ENCODE data around the gene CEACAM8.
A peak's percentile ranks its signal among the peaks of the same experiment; 100 is the strongest.
"Not testable (repeated sequence)": the region's sequence is repeated elsewhere in the genome, so short reads cannot be mapped to it uniquely, and the experiment has no call there.

CEACAM8 gene

DNA sequence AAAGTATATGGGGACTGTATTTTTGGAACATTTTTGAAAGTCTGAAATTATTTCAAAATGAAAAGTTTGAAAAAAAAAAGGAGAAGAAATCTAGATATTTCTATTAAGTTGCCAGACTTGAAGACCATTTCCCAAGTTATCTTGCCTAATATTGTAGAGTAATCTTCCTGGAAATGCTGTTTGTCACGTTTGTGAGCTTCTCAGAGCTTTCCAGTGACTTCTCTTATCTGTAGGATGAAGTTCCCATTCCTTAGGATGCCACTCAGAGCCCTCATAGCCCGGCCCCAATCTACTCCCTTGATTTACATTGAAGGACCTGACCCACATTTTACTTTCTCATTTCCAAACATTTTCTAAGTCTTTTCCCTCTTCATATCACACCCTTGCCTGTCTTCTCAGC lies 23.6 kb downstream of the CEACAM8 start:
- DNase-seq: no peak

DNA sequence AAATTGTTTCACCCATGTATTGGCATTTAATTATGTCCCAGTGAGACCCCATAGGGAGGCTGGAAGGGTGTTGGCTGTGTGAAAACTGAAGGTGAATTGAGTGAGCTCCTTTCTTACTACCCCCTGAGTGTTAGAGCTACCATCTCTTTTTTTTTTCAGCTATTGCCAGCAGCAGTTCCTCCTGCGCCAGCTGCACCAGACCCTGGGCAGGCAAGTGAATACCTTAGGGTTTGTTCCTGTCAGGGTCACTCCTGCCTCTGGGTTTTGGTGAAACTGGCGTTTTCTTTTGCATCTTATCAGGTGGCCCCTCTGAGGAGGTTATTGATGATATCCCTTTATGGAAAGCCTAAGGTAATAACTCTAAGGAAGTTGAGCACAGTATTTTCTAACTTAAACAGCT lies 25.5 kb downstream of the CEACAM8 start:
- DNase-seq: no peak

DNA sequence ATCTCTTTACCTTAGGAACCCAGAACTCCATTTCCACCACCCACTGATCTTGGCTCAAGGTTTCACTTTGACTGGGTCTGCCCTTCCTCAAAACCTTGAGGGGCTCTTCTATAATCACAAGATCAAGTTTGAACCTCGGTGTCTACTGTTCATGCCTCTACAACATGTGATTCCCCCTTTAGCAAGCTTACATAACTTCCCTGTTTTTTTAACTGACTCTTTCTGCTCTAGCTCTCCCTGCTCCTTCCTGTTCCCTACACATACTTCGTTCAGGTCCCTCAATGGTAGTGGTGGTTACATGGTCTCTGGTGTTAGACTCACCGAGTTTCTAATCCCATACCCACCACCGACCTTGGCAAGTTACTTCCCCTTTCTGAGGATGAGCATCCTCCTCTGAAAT lies 26.7 kb downstream of the CEACAM8 start:
- DNase-seq: no peak

DNA sequence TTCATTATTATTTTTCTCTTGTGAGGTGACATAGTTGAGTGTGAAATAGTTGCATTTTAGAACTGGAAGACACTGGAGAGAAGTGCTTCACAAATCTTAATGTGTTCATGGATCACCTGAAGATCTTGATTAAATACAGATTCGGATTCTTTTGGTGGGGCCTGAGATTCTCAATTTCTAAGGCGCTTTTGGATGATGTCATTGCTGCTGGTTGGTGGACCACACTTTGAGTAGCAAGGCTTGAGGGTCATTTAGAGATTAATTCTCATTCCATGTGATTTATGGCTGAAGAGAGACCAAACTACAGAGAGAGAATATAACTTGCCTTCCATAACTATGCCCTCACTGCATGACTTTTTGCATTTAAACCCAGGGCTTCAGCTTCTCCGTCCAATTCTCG lies 27.2 kb downstream of the CEACAM8 start:
- DNase-seq: no peak

DNA sequence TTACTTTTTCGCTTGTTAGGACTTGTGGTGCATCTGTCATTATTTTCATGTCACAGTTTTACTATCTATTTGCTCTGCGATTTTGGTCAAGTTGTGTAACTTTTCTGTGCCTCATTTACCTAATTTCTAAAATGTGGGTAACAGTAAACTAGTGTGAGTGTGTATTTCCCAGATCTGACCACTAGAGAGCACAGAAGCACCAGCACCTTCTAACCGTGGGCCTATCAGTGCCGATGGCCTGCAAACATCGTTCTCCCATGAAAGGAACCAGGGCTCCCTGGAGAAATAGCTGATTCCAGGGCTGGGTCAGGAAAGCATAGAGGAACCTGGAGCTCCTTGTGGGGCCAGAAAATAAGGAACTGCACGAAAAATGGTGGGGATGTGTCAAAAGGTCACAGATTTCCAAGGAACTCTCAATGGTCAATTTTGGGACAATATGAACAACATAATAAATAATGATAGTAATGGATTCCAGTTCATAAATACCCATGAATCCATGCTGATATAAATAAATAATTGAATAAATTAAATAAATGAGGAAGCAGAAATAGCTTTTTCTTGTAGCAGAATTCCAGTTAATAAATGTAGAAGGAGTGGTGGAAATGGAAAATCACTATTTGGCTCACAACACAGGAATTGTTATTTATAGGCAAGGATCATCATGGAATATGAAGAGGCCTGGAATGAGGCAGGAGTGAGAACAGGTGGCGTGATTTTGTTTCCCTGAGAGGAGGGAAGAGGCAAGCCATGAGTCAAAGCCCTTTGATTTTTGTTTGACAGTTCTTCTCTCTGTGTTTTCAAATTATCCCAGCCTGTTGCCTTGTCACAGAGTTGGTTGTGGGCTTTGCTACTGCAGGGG lies 31.1 kb downstream of the CEACAM8 start:
- DNase-seq: peak; percentile 40

DNA sequence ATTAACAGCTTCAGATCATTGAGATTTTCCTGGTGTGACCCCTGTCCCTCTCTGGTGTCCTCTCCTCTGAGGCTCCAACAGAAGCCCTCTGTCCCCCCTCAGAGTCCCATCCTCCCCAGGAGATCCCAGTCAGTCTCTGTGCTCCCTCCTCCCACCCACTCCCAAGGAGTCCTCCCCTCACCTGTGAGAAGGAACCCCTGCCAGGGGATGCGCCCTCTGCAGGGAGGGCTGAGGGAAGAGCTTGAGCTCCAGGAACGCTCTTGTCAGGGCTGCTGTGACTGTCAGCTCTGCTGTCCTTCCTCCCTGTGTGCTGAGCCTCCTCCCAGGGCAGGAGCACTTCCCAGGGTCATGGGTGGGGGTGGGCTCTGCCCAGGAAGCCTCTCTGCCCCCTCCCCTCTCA lies 33.2 kb downstream of the CEACAM8 start:
- DNase-seq: no peak

DNA sequence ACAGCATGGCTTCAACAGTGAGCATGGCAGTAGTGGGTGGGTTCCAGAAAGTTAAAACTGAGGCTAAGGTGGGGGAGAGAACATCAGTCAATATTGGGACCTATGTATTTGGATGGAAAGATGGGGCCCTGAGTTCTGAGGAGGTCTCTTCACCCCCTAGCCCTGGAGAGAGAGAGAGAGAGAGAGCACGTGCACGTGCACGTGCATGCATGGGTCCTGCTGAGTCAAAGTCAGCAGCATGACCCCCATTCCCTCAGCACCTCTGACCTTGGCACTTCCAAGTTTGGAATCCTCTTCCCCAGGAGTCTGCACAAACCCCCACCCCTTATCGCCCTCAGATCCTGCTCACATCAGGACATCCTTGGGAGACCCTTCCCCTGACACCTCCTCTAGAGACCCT lies 34.0 kb downstream of the CEACAM8 start:
- DNase-seq: no peak

DNA sequence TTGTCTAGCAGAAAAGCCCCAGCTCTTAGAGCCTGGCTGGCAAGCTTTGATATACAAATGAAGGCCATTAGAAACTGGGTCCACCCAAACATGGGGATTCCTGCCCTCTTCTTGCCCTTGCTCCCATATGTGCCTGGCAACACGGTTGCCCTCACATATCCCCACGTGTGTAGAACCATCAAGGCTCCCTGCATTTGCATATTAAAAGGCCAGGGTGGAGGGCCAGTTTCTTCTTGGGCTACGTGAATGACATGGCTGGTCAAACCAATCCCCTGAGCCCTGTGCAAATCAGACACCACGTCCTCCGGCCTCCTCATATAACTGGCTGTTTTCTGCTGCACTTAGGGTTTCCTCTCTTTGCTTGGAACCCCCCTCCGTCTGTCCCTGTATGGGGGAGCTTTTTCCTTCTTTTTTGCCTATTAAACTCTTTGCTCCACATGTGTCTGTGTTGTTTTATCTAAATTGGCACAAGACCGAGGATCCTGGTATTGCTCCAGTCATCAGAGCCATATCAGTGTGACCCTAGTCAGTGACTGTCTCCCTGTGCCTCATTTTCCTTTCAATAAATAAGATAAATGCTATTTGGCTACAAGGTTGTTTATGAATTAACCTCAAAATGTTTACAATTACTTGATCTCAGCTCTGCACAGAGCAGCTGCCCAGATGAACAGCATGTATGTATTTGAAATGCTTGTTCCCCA lies 36.1 kb downstream of the CEACAM8 start:
- no peak for DNase-seq

DNA sequence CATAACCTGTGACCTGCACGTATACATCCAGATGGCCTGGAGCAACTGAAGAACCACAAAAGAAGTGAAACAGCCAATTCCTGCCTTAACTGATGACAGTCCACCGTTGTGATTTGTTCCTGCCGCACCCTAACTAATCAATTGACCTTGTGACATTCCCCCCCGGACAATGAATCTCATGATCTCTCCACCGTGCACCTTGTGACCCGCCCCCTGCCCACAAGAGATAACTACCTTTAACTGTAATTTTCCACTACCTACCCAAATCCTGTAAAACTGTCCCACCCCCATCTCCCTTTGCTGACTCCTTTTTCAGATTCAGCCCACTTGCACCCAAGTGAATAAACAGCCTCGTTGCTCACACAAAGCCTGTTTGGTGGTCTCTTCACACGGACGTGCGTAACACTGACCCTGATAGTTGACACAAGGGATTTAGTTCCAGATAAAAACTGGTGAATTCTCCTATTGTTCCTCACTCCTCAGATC lies 37.3 kb downstream of the CEACAM8 start:
- DNase-seq: not testable (repeated sequence)

DNA sequence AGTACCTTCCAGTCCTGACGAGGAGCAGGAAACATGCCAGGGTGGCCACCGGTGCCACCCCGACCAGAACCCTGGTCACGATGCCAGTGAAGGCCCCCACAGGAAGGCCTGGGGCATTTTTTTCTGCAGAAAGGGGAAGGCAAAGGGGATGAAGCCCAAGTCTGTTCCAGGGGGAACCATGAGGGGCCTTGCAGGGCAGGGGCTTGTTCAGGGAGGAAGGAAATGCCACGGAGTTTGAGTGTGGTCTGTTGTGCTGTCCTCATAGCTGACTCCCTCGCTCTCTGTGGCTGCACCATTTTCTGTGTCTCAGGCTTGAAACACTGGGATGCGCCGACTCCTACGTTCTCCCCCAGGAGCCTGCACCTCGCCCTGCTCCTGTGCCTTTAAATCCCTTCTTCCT lies 38.9 kb downstream of the CEACAM8 start:
- no peak for DNase-seq

DNA sequence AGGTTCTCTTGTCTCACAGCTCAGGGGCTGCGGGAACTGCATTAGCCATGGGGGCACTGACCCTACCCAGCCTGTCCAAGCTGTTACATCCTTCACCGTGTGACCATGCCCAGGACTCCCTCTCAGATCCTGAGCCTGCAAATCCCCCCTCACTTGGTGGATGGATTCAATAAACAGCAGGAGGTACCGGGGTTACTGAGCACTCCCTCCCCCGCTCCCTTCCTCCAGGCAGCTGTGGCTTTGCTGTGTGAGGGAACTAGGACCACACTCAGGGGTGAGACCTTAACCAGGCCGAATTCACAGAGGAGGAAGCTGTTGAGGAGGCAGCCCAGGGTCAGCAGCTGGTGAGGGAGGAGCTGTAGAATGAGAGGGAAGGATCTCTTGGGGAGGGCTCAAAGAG lies 39.4 kb downstream of the CEACAM8 start:
- no peak for DNase-seq

DNA sequence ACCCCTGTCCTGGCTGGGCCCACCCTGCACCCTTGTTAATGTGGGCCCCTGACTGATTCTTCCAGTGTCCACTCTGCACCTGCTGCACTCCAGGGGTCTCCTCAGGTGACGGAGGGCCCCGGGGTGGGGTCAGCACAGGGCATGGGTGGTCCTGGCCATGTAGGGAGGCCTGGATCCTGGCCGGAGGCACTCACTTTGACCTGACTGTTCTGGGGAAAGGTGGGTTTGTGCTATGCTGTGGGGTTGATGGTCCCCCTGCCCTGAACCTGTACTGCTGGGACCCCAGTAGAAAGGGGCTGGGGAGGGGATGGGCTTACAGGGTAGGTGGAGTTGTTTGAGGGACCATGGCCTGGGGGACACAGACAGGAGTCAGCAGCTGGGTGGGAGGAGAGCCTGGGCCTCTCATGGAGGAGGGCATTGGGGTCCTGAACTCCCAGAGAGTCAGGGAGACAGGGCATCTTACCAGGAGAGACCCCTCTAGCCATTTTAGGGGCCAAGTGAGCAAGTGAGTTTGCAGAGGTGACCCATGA lies 40.6 kb downstream of the CEACAM8 start:
- no peak for DNase-seq

DNA sequence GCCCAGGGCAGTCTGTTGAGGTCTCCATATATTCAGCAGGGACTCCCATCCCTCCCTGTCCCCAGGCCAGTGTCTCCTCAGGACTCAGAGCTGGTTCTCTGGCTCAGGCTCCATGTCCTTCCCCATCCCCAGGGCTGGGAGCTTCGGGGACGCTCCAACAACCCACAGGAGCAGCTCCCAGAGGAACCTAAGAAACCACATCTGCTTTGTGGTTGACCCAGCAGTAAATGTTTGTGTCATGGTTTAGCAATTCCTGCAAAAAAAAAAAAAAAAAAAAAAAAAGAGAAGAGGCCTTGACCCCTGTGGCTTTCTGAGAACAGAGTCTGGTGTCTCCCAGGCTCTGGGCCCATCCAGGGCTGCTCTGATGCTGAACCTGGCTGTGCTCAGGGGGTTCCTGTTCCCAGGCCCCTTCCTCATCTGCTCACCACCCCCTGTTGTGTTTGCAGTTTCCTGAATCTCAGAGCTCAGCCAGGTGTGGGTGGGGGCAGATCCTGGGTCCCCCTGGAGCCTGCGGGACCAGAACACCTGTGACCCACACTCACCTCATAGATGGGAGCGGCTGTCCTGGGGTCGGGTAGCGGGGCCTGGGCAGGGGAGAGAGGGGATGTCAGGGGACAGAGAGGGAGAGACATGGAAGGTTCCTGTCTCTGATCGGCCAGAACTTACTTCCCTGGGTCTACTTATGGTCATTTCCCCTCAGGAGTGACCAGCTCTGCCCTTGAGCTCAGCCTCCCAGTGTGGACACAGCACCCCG lies 41.3 kb downstream of the CEACAM8 start:
- DNase-seq: no peak

DNA sequence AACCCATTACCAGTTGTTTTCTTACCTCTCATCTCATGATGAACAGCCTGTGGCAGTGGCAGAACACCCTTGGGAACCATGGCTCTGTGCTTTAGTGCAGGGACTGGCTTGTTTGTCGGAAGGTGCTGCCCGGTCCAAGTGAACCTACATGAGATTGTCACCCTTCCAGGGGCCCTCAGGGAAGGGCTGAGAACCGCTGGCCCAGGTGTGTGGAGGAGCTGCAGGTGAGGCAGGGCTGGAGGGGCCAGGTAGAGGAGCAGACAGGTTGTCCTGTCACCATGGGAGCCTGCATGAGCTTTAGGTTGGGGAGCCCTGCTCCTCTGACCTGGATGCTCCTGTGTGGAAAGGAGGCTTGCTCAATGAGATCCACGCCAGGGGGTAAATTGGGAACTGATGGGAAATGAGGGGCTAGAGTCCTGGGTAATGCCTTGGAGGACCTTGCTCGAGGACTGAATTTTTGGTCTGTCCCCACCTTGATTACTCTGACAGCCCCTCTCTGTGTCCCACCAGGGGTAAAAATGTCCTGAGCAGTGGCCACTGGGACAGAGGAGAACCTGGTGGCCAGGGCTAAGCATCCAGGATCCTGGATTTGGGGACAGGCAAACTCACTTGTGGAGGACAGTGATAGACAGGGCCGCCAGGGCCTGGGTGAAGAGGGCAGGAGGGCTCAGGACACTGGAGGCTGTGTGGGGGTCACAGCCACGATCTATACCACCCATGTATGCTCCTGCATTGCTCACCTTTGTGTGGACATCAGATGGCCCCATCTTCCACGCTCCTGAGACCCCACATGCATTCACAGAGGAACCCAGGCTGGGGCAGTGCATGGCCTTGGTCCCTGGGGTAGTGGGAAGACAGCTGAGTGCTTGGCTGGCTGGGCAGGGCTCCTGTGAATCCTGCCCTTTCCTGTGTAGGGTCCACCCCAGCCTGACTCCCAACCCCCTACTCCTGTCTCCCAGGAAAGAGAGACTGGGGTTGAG lies 42.3 kb downstream of the CEACAM8 start:
- DNase-seq: no peak

DNA sequence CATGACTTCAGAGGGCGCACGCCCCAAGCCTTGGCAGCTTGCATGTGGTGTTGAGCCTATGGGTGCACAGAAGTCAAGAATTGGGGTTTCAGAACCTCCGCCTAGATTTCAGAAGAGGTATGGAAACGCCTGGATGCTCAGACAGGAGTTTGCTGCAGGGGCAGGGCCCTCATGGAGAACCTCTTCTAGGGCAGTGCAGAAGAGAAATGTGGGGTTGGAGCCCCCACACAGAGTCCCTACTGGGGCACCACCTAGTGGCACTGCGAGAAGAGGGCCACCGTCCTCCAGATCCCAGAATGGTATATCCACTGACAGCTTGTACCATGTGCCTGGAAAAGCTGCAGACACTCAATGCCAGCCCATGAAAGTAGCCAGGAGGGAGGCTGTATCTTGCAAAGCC lies 44.2 kb downstream of the CEACAM8 start:
- DNase-seq: not testable (repeated sequence)

DNA sequence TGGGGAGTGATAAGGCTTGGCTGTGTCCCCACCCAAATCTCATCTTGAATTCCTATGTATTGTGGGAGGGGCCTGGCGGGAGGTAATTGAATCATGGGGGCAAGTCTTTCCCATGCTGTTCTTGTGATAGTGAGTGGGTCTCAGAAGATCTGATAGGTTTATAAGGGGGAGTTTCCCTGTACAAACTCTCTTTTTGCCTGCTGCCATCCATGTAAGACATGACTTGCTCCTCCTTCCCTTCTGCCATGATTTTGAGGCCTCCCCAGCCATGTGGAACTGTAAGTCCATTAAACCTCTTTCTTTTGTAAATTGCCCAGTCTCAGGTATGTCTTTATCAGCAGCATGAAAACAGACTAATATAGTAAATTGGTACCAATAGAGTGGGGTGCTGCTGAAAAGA lies 45.7 kb downstream of the CEACAM8 start:
- not testable (repeated sequence) for DNase-seq

DNA sequence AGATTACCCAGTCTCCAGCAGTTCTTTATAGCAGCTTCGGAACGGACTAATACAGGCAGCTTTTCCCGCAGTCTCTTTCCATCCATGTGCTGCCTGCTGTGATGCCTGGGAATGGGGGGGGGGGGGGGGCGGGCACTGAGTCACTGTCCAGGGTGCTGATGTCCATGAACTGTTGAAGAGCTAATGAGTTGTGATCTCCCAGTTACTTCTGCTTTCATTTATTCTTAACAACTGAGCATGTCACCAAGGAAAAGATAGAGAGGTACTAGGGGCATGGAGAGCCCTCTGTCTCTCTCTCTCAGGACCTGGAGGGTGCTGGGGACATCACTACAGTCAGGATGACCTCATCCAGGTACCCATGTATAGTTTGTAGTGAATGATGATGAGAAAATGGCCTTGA lies 46.2 kb downstream of the CEACAM8 start:
- no peak for DNase-seq

DNA sequence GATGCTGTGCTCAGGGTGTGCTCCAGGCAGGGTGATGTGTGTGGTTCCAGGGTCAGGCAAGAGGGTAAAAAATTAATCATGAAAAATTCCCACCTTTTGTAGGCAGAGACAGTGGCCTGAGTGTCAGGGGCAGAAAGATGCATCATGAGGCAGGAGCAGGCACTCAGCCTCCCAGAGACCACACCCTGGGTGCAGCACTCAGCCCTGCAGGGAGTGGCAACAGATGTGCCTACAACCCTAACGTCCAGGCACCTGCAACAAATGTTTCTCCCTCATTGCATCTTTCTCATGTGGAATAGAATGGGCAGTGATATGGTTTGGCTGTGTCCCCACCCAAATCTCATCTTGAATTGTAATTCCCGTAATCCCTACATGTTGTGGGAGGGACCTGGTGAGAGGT lies 46.8 kb downstream of the CEACAM8 start:
- no peak for DNase-seq

DNA sequence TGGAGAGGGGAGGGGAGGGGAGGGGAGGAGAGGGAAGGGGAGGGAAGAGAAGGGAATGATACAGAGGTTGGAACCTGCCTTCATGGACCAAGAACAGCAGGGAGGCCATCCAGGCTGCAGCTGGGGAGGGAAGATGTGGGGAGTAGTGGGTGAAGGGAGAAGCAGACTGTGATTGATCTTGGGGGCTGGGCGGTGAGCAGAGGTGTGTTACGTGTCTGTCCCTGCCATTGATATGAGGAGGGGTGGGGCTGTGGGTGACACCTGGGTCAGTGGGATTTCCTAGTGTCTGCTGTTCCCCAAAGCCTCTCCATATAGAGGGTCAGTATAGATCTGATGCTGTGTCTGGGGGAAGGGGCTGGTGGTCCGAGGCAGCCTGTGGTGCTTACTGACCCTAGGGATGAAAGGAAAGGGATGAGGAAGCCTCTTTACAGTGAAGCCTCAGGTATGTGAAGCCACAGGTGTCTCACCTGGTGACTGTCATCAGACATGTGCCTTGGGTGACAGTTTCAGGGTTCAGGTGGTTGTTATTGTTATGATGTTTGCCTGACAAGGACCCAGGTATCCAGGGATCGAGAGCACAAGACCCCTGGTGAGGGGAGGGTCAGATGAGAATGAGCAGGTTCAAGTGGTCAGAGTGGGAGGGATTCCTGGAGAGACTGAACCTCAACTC lies 47.8 kb downstream of the CEACAM8 start:
- DNase-seq: no peak

DNA sequence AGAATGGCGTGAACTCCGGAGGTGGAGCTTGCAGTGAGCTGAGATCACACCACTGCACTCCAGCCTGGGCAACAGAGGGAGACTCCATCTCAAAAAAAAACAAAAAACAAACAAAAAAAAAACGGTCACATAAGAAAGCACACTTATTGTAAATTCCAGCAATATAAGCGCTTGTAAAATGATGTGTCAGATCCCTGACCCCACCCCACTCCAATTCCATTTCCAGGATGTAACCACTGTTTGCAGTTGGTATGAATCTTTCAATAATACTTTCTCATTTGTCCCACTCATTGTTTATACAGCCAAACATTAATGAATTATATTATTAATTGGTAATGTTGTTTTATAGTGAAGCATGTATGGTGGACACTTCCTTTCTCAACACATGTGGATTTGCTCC lies 50.6 kb downstream of the CEACAM8 start:
- no peak for DNase-seq

DNA sequence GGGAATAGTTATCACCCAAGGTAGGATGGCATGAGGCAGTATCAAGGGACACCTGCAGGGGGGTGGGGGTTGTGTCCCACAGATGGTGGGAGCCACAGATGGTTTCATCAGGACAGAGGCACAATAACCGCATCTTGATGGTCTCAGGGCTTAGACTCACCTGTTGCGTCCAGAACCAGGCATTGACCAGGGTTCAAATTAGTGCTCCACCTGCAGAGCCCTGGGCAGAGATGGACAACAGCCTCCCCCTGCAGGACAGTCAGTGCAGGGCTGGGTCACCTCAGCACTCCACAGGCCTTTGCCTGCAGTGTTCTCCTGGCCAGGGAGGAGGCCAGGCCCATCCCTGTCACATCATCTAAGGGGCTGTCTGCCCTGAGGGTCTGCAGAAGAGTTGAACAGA lies 51.9 kb downstream of the CEACAM8 start:
- no peak for DNase-seq

Data from CD4-positive, alpha-beta T cell treated with Interleukin-17A for 1 hour (primary cell).